LNCaP clone FGC (cell line): ENCODE results near the gene GRIA1.

Experiments used
- DNase-seq: peaks from one replicate; pipeline ENCODE4 v3.0.0-alpha.2; 2011; ENCODE audit warnings: low read depth
- H3K4me3 ChIP-seq: 2 replicates; pipeline ENCODE4 v1.5.1; 2011; ENCODE audit warnings: mild to moderate bottlenecking, low read depth, low read length, control low read depth
- CTCF ChIP-seq: IDR thresholded peaks from 2 replicates; pipeline ENCODE4 v1.5.1; 2012; ENCODE audit warnings: mild to moderate bottlenecking; ENCODE audit not compliant: control insufficient read depth, insufficient read depth; ENCODE audit errors: extremely low read depth

Gene GRIA1

GRCh38 chr5:153571162-153571561 is 80.7 kb downstream of the GRIA1 start:
- no peak overlapping the region for H3K4me3 ChIP-seq
- TF ChIP-seq CTCF = no peak
- no peak for DNase-seq

GRCh38 chr5:153572411-153573145 is 82.1 kb downstream of the GRIA1 start:
- no peak for DNase-seq
- TF ChIP-seq CTCF = no peak
- H3K4me3 ChIP-seq = no peak overlapping the region

GRCh38 chr5:153573326-153574033 is 83.0 kb downstream of the GRIA1 start:
- no peak for TF ChIP-seq CTCF
- H3K4me3 ChIP-seq = no peak overlapping the region
- DNase-seq = no peak

GRCh38 chr5:153584126-153584959 is 93.9 kb downstream of the GRIA1 start:
- no peak for TF ChIP-seq CTCF
- H3K4me3 ChIP-seq = no peak overlapping the region
- DNase-seq = no peak

GRCh38 chr5:153584960-153585359 is 94.5 kb downstream of the GRIA1 start:
- TF ChIP-seq CTCF = no peak
- no peak overlapping the region for H3K4me3 ChIP-seq
- DNase-seq = no peak

GRCh38 chr5:153585622-153586277 is 95.3 kb downstream of the GRIA1 start:
- no peak for TF ChIP-seq CTCF
- no peak overlapping the region for H3K4me3 ChIP-seq
- DNase-seq = no peak
